GM12873 (cell line): ENCODE results near the gene PPP2R5E.

Experiments used
- CTCF ChIP-seq: IDR thresholded peaks from 2 replicates; pipeline ENCODE4 v1.5.1; 2012; ENCODE audit warnings: low read depth, mild to moderate bottlenecking, moderate library complexity, low read length, control low read depth; ENCODE audit not compliant: insufficient read depth; ENCODE audit errors: missing control alignments

Gene PPP2R5E

GRCh38 chr14:63562405-63562804 is 19.2 kb upstream of the PPP2R5E start:
- no peak for TF ChIP-seq CTCF

- TF ChIP-seq CTCF, result no peak
Measured at GRCh38 chr14:63555572-63555971, 12.4 kb upstream of the PPP2R5E start.

- TF ChIP-seq CTCF, result no peak
Measured at GRCh38 chr14:63551332-63551731, 8.2 kb upstream of the PPP2R5E start.

- no peak for TF ChIP-seq CTCF
Measured at GRCh38 chr14:63547798-63548335, 4.7 kb upstream of the PPP2R5E start.

- TF ChIP-seq CTCF, result no peak
Measured at GRCh38 chr14:63545431-63545830, 2.3 kb upstream of the PPP2R5E start.

- peak; percentile 33 for TF ChIP-seq CTCF
Measured at GRCh38 chr14:63544591-63545299, 1.6 kb upstream of the PPP2R5E start.

GRCh38 chr14:63543826-63544406 is 739 bp upstream of the PPP2R5E start:
- TF ChIP-seq CTCF, result no peak
